ENCODE results near the gene ZNF549. TPM values are rescaled to one million over a fixed set of nuclear protein-coding genes. Genes with fewer than 3 reads are reported as not detected.

The ZNF549 gene
- total and polyA plus RNA-seq, 10 of the 15 experiments (the other 5 are each of a cell fraction or from before 2014, with no cell fraction given), result 0.73 to 4.0 (median 2.3) TPM

DNA sequence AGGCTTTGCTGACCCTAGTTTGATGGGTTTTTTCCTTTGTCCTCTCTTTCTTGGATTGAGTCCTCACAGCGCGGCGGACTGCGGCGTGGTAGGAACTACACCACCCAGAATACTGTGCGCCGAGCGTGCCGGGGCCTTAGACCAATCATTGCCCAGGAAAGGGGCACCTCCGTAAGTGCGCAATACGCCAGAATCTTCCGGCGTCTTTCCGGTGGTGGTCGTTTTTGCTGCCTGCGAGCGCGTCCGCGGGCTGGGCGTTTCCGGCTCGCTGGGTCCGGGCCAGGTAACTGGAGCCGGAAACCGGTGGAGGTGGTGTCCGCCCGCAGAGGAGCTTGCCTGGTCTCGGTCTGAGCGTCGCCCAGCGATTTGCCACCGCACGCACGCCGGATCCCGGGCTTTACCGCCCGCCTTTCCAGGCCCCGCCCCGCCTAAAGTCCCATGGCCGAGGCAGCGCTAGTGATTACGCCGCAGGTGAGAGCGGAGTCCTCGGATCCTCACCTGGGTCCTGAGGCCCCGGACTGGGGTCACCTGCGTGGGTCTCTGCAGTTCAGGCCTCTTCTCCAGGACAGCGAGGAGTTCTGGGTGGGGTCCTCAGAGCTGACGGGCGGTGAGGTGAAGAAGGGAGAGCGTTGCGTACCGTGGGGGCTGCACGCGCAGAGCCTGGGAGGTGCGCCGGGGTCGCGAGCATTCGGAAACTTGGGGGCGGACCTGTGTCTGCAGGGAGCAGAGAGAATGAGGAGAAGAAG lies at the start of gene ZNF549 (continued):
- TF ChIP-seq, protein P1, sequence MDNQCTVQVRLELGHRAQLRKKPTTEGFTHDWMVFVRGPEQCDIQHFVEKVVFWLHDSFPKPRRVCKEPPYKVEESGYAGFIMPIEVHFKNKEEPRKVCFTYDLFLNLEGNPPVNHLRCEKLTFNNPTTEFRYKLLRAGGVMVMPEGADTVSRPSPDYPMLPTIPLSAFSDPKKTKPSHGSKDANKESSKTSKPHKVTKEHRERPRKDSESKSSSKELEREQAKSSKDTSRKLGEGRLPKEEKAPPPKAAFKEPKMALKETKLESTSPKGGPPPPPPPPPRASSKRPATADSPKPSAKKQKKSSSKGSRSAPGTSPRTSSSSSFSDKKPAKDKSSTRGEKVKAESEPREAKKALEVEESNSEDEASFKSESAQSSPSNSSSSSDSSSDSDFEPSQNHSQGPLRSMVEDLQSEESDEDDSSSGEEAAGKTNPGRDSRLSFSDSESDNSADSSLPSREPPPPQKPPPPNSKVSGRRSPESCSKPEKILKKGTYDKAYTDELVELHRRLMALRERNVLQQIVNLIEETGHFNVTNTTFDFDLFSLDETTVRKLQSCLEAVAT (IDR thresholded peaks at IDR 0.05), result peak; percentile 86
- TF ChIP-seq ESRRA (IDR thresholded peaks at IDR 0.05; ENCODE audit: low read length) (no peak), NFYB (IDR thresholded peaks at IDR 0.05; ENCODE audit: insufficient read depth, low read depth, low read length) (peak; percentile 41; the same call in 1 of the 2 replicates), MEF2B (IDR thresholded peaks at IDR 0.05; ENCODE audit: partially characterized antibody, poor library complexity, severe bottlenecking) (no peak), NFYA (IDR thresholded peaks at IDR 0.05; ENCODE audit: borderline replicate concordance, low read depth, low read length) (no peak), SMAD5 (IDR thresholded peaks at IDR 0.05; ENCODE audit: low read depth) (no peak), ATF7 (IDR thresholded peaks at IDR 0.05; ENCODE audit: low read depth) (0 out of 2 replicates have a peak, but pooled peaks have one; percentile 22), CHD1 (IDR thresholded peaks at IDR 0.05; ENCODE audit: low read depth, low read length) (no peak), HDAC2 (IDR thresholded peaks at IDR 0.05) (no peak), JUND (IDR thresholded peaks at IDR 0.05; ENCODE audit: low read depth, low read length) (no peak), KDM1A (IDR thresholded peaks at IDR 0.05; ENCODE audit: borderline replicate concordance) (no peak)
- TF ChIP-seq, protein P2, sequence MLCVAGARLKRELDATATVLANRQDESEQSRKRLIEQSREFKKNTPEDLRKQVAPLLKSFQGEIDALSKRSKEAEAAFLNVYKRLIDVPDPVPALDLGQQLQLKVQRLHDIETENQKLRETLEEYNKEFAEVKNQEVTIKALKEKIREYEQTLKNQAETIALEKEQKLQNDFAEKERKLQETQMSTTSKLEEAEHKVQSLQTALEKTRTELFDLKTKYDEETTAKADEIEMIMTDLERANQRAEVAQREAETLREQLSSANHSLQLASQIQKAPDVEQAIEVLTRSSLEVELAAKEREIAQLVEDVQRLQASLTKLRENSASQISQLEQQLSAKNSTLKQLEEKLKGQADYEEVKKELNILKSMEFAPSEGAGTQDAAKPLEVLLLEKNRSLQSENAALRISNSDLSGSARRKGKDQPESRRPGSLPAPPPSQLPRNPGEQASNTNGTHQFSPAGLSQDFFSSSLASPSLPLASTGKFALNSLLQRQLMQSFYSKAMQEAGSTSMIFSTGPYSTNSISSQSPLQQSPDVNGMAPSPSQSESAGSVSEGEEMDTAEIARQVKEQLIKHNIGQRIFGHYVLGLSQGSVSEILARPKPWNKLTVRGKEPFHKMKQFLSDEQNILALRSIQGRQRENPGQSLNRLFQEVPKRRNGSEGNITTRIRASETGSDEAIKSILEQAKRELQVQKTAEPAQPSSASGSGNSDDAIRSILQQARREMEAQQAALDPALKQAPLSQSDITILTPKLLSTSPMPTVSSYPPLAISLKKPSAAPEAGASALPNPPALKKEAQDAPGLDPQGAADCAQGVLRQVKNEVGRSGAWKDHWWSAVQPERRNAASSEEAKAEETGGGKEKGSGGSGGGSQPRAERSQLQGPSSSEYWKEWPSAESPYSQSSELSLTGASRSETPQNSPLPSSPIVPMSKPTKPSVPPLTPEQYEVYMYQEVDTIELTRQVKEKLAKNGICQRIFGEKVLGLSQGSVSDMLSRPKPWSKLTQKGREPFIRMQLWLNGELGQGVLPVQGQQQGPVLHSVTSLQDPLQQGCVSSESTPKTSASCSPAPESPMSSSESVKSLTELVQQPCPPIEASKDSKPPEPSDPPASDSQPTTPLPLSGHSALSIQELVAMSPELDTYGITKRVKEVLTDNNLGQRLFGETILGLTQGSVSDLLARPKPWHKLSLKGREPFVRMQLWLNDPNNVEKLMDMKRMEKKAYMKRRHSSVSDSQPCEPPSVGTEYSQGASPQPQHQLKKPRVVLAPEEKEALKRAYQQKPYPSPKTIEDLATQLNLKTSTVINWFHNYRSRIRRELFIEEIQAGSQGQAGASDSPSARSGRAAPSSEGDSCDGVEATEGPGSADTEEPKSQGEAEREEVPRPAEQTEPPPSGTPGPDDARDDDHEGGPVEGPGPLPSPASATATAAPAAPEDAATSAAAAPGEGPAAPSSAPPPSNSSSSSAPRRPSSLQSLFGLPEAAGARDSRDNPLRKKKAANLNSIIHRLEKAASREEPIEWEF (IDR thresholded peaks at IDR 0.05; ENCODE audit: insufficient replicate concordance, low read depth, low read length), result no peak
- TF ChIP-seq, protein P3, sequence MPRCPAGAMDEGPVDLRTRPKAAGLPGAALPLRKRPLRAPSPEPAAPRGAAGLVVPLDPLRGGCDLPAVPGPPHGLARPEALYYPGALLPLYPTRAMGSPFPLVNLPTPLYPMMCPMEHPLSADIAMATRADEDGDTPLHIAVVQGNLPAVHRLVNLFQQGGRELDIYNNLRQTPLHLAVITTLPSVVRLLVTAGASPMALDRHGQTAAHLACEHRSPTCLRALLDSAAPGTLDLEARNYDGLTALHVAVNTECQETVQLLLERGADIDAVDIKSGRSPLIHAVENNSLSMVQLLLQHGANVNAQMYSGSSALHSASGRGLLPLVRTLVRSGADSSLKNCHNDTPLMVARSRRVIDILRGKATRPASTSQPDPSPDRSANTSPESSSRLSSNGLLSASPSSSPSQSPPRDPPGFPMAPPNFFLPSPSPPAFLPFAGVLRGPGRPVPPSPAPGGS (IDR thresholded peaks at IDR 0.05; ENCODE audit: borderline replicate concordance, insufficient read depth, low read depth, low read length, poor library complexity, severe bottlenecking), result no peak
- TF ChIP-seq, protein P4, sequence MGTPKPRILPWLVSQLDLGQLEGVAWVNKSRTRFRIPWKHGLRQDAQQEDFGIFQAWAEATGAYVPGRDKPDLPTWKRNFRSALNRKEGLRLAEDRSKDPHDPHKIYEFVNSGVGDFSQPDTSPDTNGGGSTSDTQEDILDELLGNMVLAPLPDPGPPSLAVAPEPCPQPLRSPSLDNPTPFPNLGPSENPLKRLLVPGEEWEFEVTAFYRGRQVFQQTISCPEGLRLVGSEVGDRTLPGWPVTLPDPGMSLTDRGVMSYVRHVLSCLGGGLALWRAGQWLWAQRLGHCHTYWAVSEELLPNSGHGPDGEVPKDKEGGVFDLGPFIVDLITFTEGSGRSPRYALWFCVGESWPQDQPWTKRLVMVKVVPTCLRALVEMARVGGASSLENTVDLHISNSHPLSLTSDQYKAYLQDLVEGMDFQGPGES (IDR thresholded peaks at IDR 0.05), result no peak
- TF ChIP-seq, protein P5, sequence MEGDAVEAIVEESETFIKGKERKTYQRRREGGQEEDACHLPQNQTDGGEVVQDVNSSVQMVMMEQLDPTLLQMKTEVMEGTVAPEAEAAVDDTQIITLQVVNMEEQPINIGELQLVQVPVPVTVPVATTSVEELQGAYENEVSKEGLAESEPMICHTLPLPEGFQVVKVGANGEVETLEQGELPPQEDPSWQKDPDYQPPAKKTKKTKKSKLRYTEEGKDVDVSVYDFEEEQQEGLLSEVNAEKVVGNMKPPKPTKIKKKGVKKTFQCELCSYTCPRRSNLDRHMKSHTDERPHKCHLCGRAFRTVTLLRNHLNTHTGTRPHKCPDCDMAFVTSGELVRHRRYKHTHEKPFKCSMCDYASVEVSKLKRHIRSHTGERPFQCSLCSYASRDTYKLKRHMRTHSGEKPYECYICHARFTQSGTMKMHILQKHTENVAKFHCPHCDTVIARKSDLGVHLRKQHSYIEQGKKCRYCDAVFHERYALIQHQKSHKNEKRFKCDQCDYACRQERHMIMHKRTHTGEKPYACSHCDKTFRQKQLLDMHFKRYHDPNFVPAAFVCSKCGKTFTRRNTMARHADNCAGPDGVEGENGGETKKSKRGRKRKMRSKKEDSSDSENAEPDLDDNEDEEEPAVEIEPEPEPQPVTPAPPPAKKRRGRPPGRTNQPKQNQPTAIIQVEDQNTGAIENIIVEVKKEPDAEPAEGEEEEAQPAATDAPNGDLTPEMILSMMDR (IDR thresholded peaks at IDR 0.05 in 2 of 3, conservative IDR thresholded peaks at IDR 0.05 in 1 of 3; ENCODE audit: control insufficient read depth in 2 of 3, extremely low read depth in 1 of 3, insufficient read depth in 1 of 3, low read depth in 3 of 3, low read length in 3 of 3), result no peak
- TF ChIP-seq, protein P6, sequence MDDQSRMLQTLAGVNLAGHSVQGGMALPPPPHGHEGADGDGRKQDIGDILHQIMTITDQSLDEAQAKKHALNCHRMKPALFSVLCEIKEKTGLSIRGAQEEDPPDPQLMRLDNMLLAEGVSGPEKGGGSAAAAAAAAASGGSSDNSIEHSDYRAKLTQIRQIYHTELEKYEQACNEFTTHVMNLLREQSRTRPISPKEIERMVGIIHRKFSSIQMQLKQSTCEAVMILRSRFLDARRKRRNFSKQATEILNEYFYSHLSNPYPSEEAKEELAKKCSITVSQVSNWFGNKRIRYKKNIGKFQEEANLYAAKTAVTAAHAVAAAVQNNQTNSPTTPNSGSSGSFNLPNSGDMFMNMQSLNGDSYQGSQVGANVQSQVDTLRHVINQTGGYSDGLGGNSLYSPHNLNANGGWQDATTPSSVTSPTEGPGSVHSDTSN (IDR thresholded peaks at IDR 0.05; ENCODE audit: insufficient replicate concordance, low read depth, low read length), result no peak

Measured in GM12878 (cell line).